Mesendoderm (in vitro differentiated cells): ENCODE measurements around the gene TBX10.

Experiments
- DNase-seq: peaks from one replicate; pipeline ENCODE4 v3.0.0; 2013
- H2AK5ac ChIP-seq: 2 replicates; pipeline ENCODE4 v1.6.1; 2013; ENCODE audit warnings: low read length, inconsistent platforms
- H2BK120ac ChIP-seq: 2 replicates; pipeline ENCODE4 v1.6.1; 2013; ENCODE audit warnings: low read depth, mild to moderate bottlenecking, low read length, moderate library complexity, mixed read lengths
- H2BK15ac ChIP-seq: replicated peaks from 2 replicates; pipeline ENCODE4 v1.6.1; 2013; ENCODE audit warnings: low read depth, mild to moderate bottlenecking, moderate library complexity
- H2BK5ac ChIP-seq: 2 replicates; pipeline ENCODE4 v1.6.1; 2013; ENCODE audit warnings: low read length, inconsistent platforms
- H3K18ac ChIP-seq: 2 replicates; pipeline ENCODE4 v1.6.1; 2013; ENCODE audit warnings: mild to moderate bottlenecking, low read length, mixed read lengths
- H3K23ac ChIP-seq: one replicate; pipeline ENCODE4 v1.6.1; 2013; ENCODE audit warnings: low read length
- H3K27ac ChIP-seq: 2 replicates; pipeline ENCODE4 v1.5.1; 2013; ENCODE audit warnings: low read depth, mild to moderate bottlenecking, inconsistent platforms, low read length, moderate library complexity
- H3K27me3 ChIP-seq: 2 replicates; pipeline ENCODE4 v1.6.1; 2013; ENCODE audit warnings: low read length, control low read depth, mild to moderate bottlenecking, inconsistent platforms; ENCODE audit not compliant: insufficient read depth, poor library complexity
- H3K36me3 ChIP-seq: 2 replicates; pipeline ENCODE4 v1.6.1; 2013; ENCODE audit warnings: low read length, inconsistent platforms; ENCODE audit not compliant: control insufficient read depth, insufficient read depth
- H3K4ac ChIP-seq: one replicate; pipeline ENCODE4 v1.6.1; 2013; ENCODE audit warnings: low read depth, mild to moderate bottlenecking, low read length, moderate library complexity
- H3K4me1 ChIP-seq: 2 replicates; pipeline ENCODE4 v1.6.1; 2013; ENCODE audit warnings: low read depth, low read length, inconsistent platforms; ENCODE audit not compliant: control insufficient read depth
- H3K4me2 ChIP-seq: 2 replicates; pipeline ENCODE4 v1.6.1; 2013; ENCODE audit warnings: low read length
- H3K4me3 ChIP-seq: 2 replicates; pipeline ENCODE4 v1.5.1; 2013; ENCODE audit warnings: mild to moderate bottlenecking, low read length
- H3K56ac ChIP-seq: one replicate; pipeline ENCODE4 v1.6.1; 2013; ENCODE audit warnings: low read length
- H3K79me1 ChIP-seq: 2 replicates; pipeline ENCODE4 v1.6.1; 2013; ENCODE audit warnings: low read length, inconsistent platforms
- H3K79me2 ChIP-seq: 2 replicates; pipeline ENCODE4 v1.6.1; 2013; ENCODE audit warnings: mild to moderate bottlenecking, low read length; ENCODE audit not compliant: control insufficient read depth, insufficient read depth
- H3K9ac ChIP-seq: 2 replicates; pipeline ENCODE4 v1.6.1; 2013; ENCODE audit warnings: low read length, inconsistent platforms
- H4K5ac ChIP-seq: one replicate; pipeline ENCODE4 v1.6.1; 2013; ENCODE audit warnings: low read length
- H4K8ac ChIP-seq: one replicate; pipeline ENCODE4 v1.6.1; 2013; ENCODE audit warnings: low read depth, mild to moderate bottlenecking, control low read depth, low read length, moderate library complexity
- WGBS: extraction: QIAGEN DNeasy Blood & Tissue Kit; methylation state at CpG from one replicate; pipeline ENCODE4 v1.1.7; 2013; ENCODE audit warnings: low lambda C conversion rate, missing lambda C conversion rate; ENCODE audit not compliant: insufficient coverage; ENCODE audit errors: extremely low coverage; 5-methylcytosine and 5-hydroxymethylcytosine counted together

The TBX10 gene

GRCh38 chr11:67613313-67613959, 26.1 kb downstream of the TBX10 start:
- Histone ChIP-seq H3K36me3 (no peaks in the 10 kb centered on the region), H3K4ac (no peak overlapping the region), H3K9ac (no peak overlapping the region), H3K18ac (no peak overlapping the region), H3K4me3 (no peak overlapping the region), H3K4me1 (peaks cover 18% of the 10 kb centered on the region), H3K4me2 (no peak overlapping the region), H4K8ac (no peak overlapping the region), H3K56ac (no peak overlapping the region), H4K5ac (no peak overlapping the region), H3K27me3 (no peaks in the 10 kb centered on the region), H2BK15ac (no peak overlapping the region), H2BK5ac (no peak overlapping the region), H2BK120ac (no peak overlapping the region), H3K79me2 (no peaks in the 10 kb centered on the region), H3K27ac (no peak overlapping the region), H3K79me1 (no peaks in the 10 kb centered on the region), H3K23ac (no peak overlapping the region), H2AK5ac (no peak overlapping the region)
- no peak for DNase-seq
- WGBS: no CpG with 5 or more reads among the region's 17 CpGs

DNA sequence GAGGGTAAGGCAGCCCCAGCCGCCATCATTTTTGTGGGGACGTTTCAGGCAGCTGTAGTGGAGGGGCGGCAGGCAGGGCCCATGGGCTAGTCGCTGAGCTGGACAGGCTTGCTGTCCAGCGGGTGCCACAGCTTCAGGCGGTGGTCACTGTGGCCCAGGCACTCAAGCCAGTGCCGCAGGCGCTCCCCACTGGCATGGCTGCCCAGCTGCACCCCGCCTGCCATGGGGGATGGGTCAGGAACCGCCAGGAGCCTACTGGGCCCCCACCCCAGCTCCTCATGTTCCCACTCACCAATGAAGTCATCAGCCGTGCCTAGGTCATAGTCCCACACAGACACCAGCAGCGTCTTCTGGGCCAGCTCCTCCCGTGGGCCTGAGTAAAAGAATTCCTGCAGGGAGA, 26.8 kb downstream of the TBX10 start:
- WGBS: no CpG with 5 or more reads among the region's 13 CpGs

DNA sequence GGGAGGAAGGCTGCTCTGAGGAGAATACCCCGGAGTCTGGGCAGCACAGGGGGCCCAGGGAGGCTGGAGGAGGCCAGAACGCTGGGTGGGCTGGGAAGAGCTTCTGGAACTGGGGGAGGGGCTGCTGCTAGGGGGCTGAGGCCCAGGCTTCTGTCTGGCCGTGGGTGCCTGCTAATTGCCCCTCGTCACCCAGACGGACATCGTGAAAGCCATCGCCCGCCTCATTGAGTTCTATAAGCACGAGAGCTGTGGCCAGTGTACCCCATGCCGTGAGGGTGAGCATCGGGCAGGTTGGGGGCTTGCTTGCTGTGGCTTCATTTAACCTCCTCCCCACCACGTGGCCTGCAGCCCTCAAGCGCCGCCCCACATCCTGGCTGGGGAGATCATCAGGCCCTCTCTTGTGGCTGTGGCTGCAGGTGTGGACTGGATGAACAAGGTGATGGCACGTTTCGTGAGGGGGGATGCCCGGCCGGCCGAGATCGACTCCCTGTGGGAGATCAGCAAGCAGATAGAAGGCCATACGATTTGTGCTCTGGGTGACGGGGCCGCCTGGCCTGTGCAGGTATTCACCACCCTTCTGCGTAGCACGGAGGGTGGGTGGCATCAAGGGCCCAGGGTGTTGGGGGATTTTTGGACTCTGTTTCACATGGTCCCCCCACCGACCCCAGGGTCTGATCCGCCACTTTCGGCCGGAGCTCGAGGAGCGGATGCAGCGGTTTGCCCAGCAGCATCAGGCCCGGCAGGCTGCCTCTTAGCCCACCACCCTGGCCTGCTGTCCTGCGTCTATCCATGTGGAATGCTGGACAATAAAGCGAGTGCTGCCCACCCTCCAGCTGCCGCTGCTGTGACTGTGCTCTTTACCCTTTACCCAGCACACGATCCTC, 27.6 kb downstream of the TBX10 start:
- DNase-seq: no peak
- H2BK120ac ChIP-seq: no peak overlapping the region
- H4K8ac ChIP-seq: no peak overlapping the region
- no peaks in the 10 kb centered on the region for H3K27me3 ChIP-seq
- no peak overlapping the region for H3K9ac ChIP-seq
- no peak overlapping the region for H3K4me2 ChIP-seq
- no peak overlapping the region for H3K18ac ChIP-seq
- no peak overlapping the region for H3K23ac ChIP-seq
- no peak overlapping the region for H3K4me3 ChIP-seq
- no peaks in the 10 kb centered on the region for H3K36me3 ChIP-seq
- no peak overlapping the region for H3K4ac ChIP-seq
- no peak overlapping the region for H2BK15ac ChIP-seq
- no peak overlapping the region for H4K5ac ChIP-seq
- H3K27ac ChIP-seq: no peak overlapping the region
- H3K79me2 ChIP-seq: peaks cover 2% of the 10 kb centered on the region
- H3K79me1 ChIP-seq: peaks cover 7% of the 10 kb centered on the region
- H3K4me1 ChIP-seq: peaks cover 14% of the 10 kb centered on the region
- H3K56ac ChIP-seq: no peak overlapping the region
- no peak overlapping the region for H2AK5ac ChIP-seq
- no peak overlapping the region for H2BK5ac ChIP-seq
- WGBS: no CpG with 5 or more reads among the region's 37 CpGs

More for the DNA sequence above, 26.8 kb downstream of the TBX10 start:
- DNase-seq: no peak
- H3K79me1 ChIP-seq: peaks cover 2% of the 10 kb centered on the region
- H4K8ac ChIP-seq: no peak overlapping the region
- no peak overlapping the region for H2BK120ac ChIP-seq
- H2AK5ac ChIP-seq: no peak overlapping the region
- H3K36me3 ChIP-seq: no peaks in the 10 kb centered on the region
- H3K27ac ChIP-seq: no peak overlapping the region
- no peak overlapping the region for H4K5ac ChIP-seq
- no peak overlapping the region for H3K4me3 ChIP-seq
- no peaks in the 10 kb centered on the region for H3K79me2 ChIP-seq
- no peak overlapping the region for H3K56ac ChIP-seq
- no peak overlapping the region for H3K4ac ChIP-seq
- H3K23ac ChIP-seq: no peak overlapping the region
- H3K27me3 ChIP-seq: no peaks in the 10 kb centered on the region
- H2BK5ac ChIP-seq: no peak overlapping the region
- H3K9ac ChIP-seq: no peak overlapping the region
- no peak overlapping the region for H3K18ac ChIP-seq
- H2BK15ac ChIP-seq: no peak overlapping the region
- H3K4me2 ChIP-seq: no peak overlapping the region
- H3K4me1 ChIP-seq: peaks cover 18% of the 10 kb centered on the region

DNA sequence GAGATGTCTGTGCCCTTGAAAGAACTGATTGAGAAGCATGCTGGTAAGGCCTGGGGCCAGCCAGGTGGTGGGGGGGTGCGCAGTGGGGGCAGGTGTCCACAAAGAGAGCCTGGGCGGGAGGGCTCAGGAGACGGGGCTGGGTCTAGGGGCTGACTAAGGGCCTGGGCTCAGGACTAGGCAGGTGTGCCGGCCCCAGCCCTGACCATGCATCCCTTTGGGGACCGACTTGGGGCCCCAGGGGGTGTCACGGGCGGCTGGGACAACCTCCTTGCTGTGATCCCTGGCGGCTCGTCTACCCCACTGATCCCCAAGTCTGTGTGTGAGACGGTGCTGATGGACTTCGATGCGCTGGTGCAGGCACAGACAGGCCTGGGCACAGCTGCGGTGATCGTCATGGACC, 28.4 kb downstream of the TBX10 start:
- no peak overlapping the region for H3K4ac ChIP-seq
- H3K4me1 ChIP-seq: peaks cover 9% of the 10 kb centered on the region
- H3K56ac ChIP-seq: no peak overlapping the region
- no peak overlapping the region for H2BK120ac ChIP-seq
- no peak overlapping the region for H2AK5ac ChIP-seq
- no peaks in the 10 kb centered on the region for H3K27me3 ChIP-seq
- H3K79me2 ChIP-seq: peaks cover 2% of the 10 kb centered on the region
- H3K4me3 ChIP-seq: no peak overlapping the region
- WGBS: no CpG with 5 or more reads among the region's 14 CpGs
- no peak overlapping the region for H3K9ac ChIP-seq
- no peaks in the 10 kb centered on the region for H3K36me3 ChIP-seq
- H4K8ac ChIP-seq: no peak overlapping the region
- H3K23ac ChIP-seq: no peak overlapping the region
- H3K18ac ChIP-seq: no peak overlapping the region
- H3K79me1 ChIP-seq: peaks cover 7% of the 10 kb centered on the region
- no peak overlapping the region for H3K4me2 ChIP-seq
- no peak overlapping the region for H2BK5ac ChIP-seq
- no peak overlapping the region for H3K27ac ChIP-seq
- DNase-seq: no peak
- H2BK15ac ChIP-seq: no peak overlapping the region
- no peak overlapping the region for H4K5ac ChIP-seq

- Histone ChIP-seq H3K4me2 (no peak overlapping the region), H3K79me2 (peaks cover 2% of the 10 kb centered on the region), H3K4me1 (peaks cover 4% of the 10 kb centered on the region), H3K23ac (no peak overlapping the region), H4K5ac (no peak overlapping the region), H3K27ac (no peak overlapping the region), H2BK5ac (no peak overlapping the region), H3K36me3 (no peaks in the 10 kb centered on the region), H4K8ac (no peak overlapping the region), H3K4me3 (no peak overlapping the region), H3K56ac (no peak overlapping the region), H3K27me3 (no peaks in the 10 kb centered on the region), H3K79me1 (peaks cover 7% of the 10 kb centered on the region), H2AK5ac (no peak overlapping the region), H3K18ac (no peak overlapping the region), H3K9ac (no peak overlapping the region), H3K4ac (no peak overlapping the region), H2BK15ac (no peak overlapping the region), H2BK120ac (no peak overlapping the region)
- DNase-seq: no peak
- WGBS: no CpG with 5 or more reads among the region's 15 CpGs
Measured at GRCh38 chr11:67610302-67610868, 29.2 kb downstream of the TBX10 start.
